GM23338 (cell line): Measurements from ENCODE around the gene TMEM8B.

ENCODE experiments used
- CREB1 ChIP-seq: fragments of 250-450 bp; sonication (Bioruptor Pico); IDR thresholded peaks from 2 replicates; pipeline ENCODE4 v1.5.0; 2020; ENCODE audit warnings: low read depth, mild to moderate bottlenecking, moderate library complexity
- CTCF ChIP-seq, 2 experiments: fragments of 200-600 bp in 1 of 2; sonication (generic) in 1 of 2; conservative IDR thresholded peaks; 2 replicates each; pipeline versions ENCODE4 v1.5.1 to v1.6.1; 2016 to 2017; ENCODE audit warnings: antibody characterized with exemption in 2 of 2, low read depth in 2 of 2, mild to moderate bottlenecking in 2 of 2, moderate library complexity in 1 of 2
- ETS1 ChIP-seq: IDR thresholded peaks from 2 replicates; pipeline ENCODE4 v1.6.1; 2016; ENCODE audit warnings: antibody characterized with exemption
- EZH2 ChIP-seq: fragments of 200-600 bp; sonication (generic); IDR thresholded peaks from one replicate; pipeline ENCODE4 v1.8.0; 2017; ENCODE audit warnings: antibody characterized with exemption, mild to moderate bottlenecking, low read depth; ENCODE audit not compliant: unreplicated experiment
- EZH2phosphoT487 ChIP-seq: fragments of 200-600 bp; sonication (generic); IDR thresholded peaks from one replicate; pipeline ENCODE4 v1.8.1; 2018; ENCODE audit warnings: antibody characterized with exemption; ENCODE audit not compliant: unreplicated experiment
- POLR2AphosphoS5 ChIP-seq: IDR thresholded peaks from 2 replicates; pipeline ENCODE4 v1.6.1; 2016; ENCODE audit warnings: antibody characterized with exemption, low read depth
- STAT1 ChIP-seq: IDR thresholded peaks from one replicate; pipeline ENCODE4 v1.6.1; 2016; ENCODE audit warnings: antibody characterized with exemption; ENCODE audit not compliant: unreplicated experiment
- ZNF114 ChIP-seq: fragments of 250-450 bp; sonication (Bioruptor Pico); IDR thresholded peaks from 2 replicates; pipeline ENCODE4 v1.5.0; 2020; ENCODE audit warnings: mild to moderate bottlenecking, moderate library complexity
- TF ChIP-seq, protein P1 (sequence below): IDR thresholded peaks from one replicate; pipeline ENCODE4 v1.6.1; 2018; ENCODE audit warnings: antibody characterized with exemption; ENCODE audit not compliant: unreplicated experiment

GRCh38 chr9:35899021-35899420, 70.0 kb downstream of the TMEM8B start:
- TF ChIP-seq POLR2AphosphoS5 (no peak), CTCF (conservative IDR thresholded peaks at IDR 0.05; ENCODE audit: low read depth in 2 of 2) (no peak), CREB1 (CRISPR knock-in tag) (no peak), EZH2 (no peak), ZNF114 (no peak), STAT1 (no peak), EZH2phosphoT487 (no peak), ETS1 (no peak)
- TF ChIP-seq, protein P1, sequence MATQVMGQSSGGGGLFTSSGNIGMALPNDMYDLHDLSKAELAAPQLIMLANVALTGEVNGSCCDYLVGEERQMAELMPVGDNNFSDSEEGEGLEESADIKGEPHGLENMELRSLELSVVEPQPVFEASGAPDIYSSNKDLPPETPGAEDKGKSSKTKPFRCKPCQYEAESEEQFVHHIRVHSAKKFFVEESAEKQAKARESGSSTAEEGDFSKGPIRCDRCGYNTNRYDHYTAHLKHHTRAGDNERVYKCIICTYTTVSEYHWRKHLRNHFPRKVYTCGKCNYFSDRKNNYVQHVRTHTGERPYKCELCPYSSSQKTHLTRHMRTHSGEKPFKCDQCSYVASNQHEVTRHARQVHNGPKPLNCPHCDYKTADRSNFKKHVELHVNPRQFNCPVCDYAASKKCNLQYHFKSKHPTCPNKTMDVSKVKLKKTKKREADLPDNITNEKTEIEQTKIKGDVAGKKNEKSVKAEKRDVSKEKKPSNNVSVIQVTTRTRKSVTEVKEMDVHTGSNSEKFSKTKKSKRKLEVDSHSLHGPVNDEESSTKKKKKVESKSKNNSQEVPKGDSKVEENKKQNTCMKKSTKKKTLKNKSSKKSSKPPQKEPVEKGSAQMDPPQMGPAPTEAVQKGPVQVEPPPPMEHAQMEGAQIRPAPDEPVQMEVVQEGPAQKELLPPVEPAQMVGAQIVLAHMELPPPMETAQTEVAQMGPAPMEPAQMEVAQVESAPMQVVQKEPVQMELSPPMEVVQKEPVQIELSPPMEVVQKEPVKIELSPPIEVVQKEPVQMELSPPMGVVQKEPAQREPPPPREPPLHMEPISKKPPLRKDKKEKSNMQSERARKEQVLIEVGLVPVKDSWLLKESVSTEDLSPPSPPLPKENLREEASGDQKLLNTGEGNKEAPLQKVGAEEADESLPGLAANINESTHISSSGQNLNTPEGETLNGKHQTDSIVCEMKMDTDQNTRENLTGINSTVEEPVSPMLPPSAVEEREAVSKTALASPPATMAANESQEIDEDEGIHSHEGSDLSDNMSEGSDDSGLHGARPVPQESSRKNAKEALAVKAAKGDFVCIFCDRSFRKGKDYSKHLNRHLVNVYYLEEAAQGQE, result no peak
